Panc1 (cell line): Measurements from ENCODE around the gene DEFB114.

Experiments used
- CTCF ChIP-seq: fragments of 450-650 bp; IDR thresholded peaks from 2 replicates; pipeline ENCODE4 v1.5.1; 2017; ENCODE audit warnings: mild to moderate bottlenecking
- POLR2AphosphoS5 ChIP-seq: IDR thresholded peaks from 2 replicates; pipeline ENCODE4 v1.6.1; 2012; ENCODE audit warnings: mild to moderate bottlenecking, low read depth, low read length, moderate library complexity
- REST ChIP-seq, 2 experiments: IDR thresholded peaks; 2 replicates each; pipeline ENCODE4 v1.6.1; 2011 to 2012; ENCODE audit warnings: low read depth in 2 of 2, control low read depth in 1 of 2, low read length in 1 of 2, mild to moderate bottlenecking in 1 of 2, moderate library complexity in 1 of 2; ENCODE audit not compliant: insufficient read depth in 1 of 2
- SIN3A ChIP-seq: IDR thresholded peaks from 2 replicates; pipeline ENCODE4 v1.6.1; 2012; ENCODE audit warnings: low read depth, mild to moderate bottlenecking, low read length, moderate library complexity, borderline replicate concordance; ENCODE audit not compliant: insufficient read depth
- TCF7L2 ChIP-seq: IDR thresholded peaks from 2 replicates; pipeline ENCODE4 v1.6.1; 2011; ENCODE audit warnings: mild to moderate bottlenecking, low read depth, low read length, inconsistent platforms

GRCh38 chr6:49919935-49920644, 43.9 kb downstream of the DEFB114 start:
- TF ChIP-seq CTCF (no peak), REST (IDR thresholded peaks at IDR 0.05; ENCODE audit: insufficient read depth in 1 of 2, low read depth in 2 of 2, low read length in 1 of 2) (no peak), POLR2AphosphoS5 (no peak), SIN3A (no peak), TCF7L2 (no peak)
